Measurements from ENCODE around the gene ADGRA1. TPM values are rescaled to one million over a fixed set of nuclear protein-coding genes. Genes with fewer than 3 reads are reported as not detected.

ADGRA1 gene
- total and polyA plus RNA-seq, 2 of the 8 experiments (the other 6 are each of a cell fraction or from before 2014, with no cell fraction given): 0.17 to 0.21 TPM

GRCh38 chr10:133100186-133100585 is 12.5 kb downstream of the ADGRA1 start:
- no peaks in the 10 kb centered on the region for H3K79me2 ChIP-seq (ENCODE audit: control insufficient read depth in 1 of 2, insufficient read depth in 2 of 2, low read length in 2 of 2)
- no peak overlapping the region for H3K14ac ChIP-seq (ENCODE audit: insufficient read length)
- FAIRE-seq (no peak), DNase-seq (ENCODE audit: low read depth in 1 of 2, low spot score in 2 of 2) (no peak)
- peaks cover 5 to 23% (median 17%) of the 10 kb centered on the region in 4 experiments for H3K4me1 ChIP-seq (replicated peaks in 1 of 4; ENCODE audit: control insufficient read depth in 3 of 4, insufficient read depth in 4 of 4, low read length in 3 of 4)
- H2BK120ac ChIP-seq (replicated peaks; ENCODE audit: low read depth, low read length): peak overlapping the region; percentile 44
- no peak overlapping the region for H2BK15ac ChIP-seq (ENCODE audit: low read length)
- no peaks in the 10 kb centered on the region for H3K36me3 ChIP-seq (ENCODE audit: control insufficient read depth in 2 of 4, insufficient read depth in 4 of 4, low read length in 3 of 4)
- H3K56ac ChIP-seq (replicated peaks; ENCODE audit: insufficient read length, low read depth, low read length): no peak overlapping the region
- TF ChIP-seq USF2 (IDR thresholded peaks at IDR 0.05; ENCODE audit: low read length): no peak
- TF ChIP-seq RBBP5 (IDR thresholded peaks at IDR 0.05; ENCODE audit: borderline replicate concordance, low read depth, low read length): no peak
- peaks cover 0 to 3% of the 10 kb centered on the region in 2 experiments for H4K20me1 ChIP-seq (replicated peaks in 1 of 2; ENCODE audit: control insufficient read depth in 1 of 2, insufficient read depth in 2 of 2, low read length in 2 of 2)
- H4K8ac ChIP-seq (ENCODE audit: extremely low read depth, insufficient read depth, low read length): peak overlapping the region; percentile 42; the same call in 1 of the 2 replicates
- peak overlapping the region; percentile 98; the same call in 1 of the 2 replicates for H2BK12ac ChIP-seq (ENCODE audit: low read depth, low read length)
- no peaks in the 10 kb centered on the region for H3K9me3 ChIP-seq (ENCODE audit: insufficient read depth in 2 of 2, low read depth in 1 of 2, low read length in 1 of 2)
- H2BK20ac ChIP-seq (ENCODE audit: low read length): no peak overlapping the region
- peak overlapping the region in 1 of 2 experiments; percentile 38; a peak in 1 of 4 replicates for H3K4me2 ChIP-seq (ENCODE audit: insufficient read depth in 1 of 2, low read depth in 2 of 2, low read length in 2 of 2)
- CTCF ChIA-PET (ENCODE audit: partially characterized antibody): interaction anchor here (0.6 to 4.2 kb wide), 7 partner anchors 9 to 122 kb away, joined by 3 to 27 read pairs (median 3); partner anchors contain the start of gene ADGRA1
- H3K27ac ChIP-seq (ENCODE audit: low read depth, low read length): no peak overlapping the region
- H3K4ac ChIP-seq (replicated peaks; ENCODE audit: insufficient read length, low read depth, low read length): no peak overlapping the region
- H2AFZ ChIP-seq (ENCODE audit: low read length): no peak overlapping the region
- no peak overlapping the region for H2BK5ac ChIP-seq (ENCODE audit: low read depth, low read length)
- H3K79me1 ChIP-seq (ENCODE audit: low read depth, low read length): no peaks in the 10 kb centered on the region
- no peak overlapping the region for H2AK5ac ChIP-seq (ENCODE audit: low read depth, low read length)
- POLR2A ChIA-PET (ENCODE audit: partially characterized antibody): interaction anchor here (0.6 kb wide), 1 partner anchor 165 kb away, joined by 3 read pairs; no protein-coding TSS in a partner anchor
- no peak overlapping the region for H4K5ac ChIP-seq (ENCODE audit: insufficient read length, low read depth, low read length)
- 93% methylated on average over 24 of the region's 24 CpGs; no CpG with 5 or more reads in 1 of the 2 experiments for WGBS, 2 experiments (ENCODE audit: extremely low coverage in 1 of 2, insufficient coverage in 1 of 2, insufficient read length in 1 of 2, insufficient replicate concordance in 2 of 2, low coverage in 1 of 2, low lambda C conversion rate in 2 of 2, missing lambda C conversion rate in 1 of 2)
- H3K27me3 ChIP-seq (replicated peaks in 1 of 4; ENCODE audit: control insufficient read depth in 3 of 4, extremely low read depth in 1 of 4, insufficient read depth in 3 of 4, low read length in 3 of 4): no peaks in the 10 kb centered on the region
- H4K91ac ChIP-seq (replicated peaks; ENCODE audit: insufficient read length, low read length): peak overlapping the region; percentile 89
- no peak overlapping the region for H3K18ac ChIP-seq (ENCODE audit: extremely low read depth, low read length)
- H3K4me3 ChIP-seq (ENCODE audit: extremely low read depth in 1 of 4, insufficient read depth in 2 of 4, low read depth in 3 of 4, low read length in 4 of 4): no peak overlapping the region
- no peak overlapping the region for H3K23ac ChIP-seq (ENCODE audit: insufficient read length)
- H3K9ac ChIP-seq (replicated peaks in 1 of 4; ENCODE audit: extremely low read depth in 1 of 4, low read depth in 3 of 4, low read length in 3 of 4): no peak overlapping the region
- no peaks in the 10 kb centered on the region; the same call in 1 of the 2 replicates for H3K23me2 ChIP-seq (ENCODE audit: low read depth, low read length)
